Measurements from ENCODE around the gene LRCH4. TPM values are rescaled to one million over a fixed set of nuclear protein-coding genes. Genes with fewer than 3 reads are reported as not detected.

Gene LRCH4
- total and polyA plus RNA-seq, 9 of the 15 experiments (the other 6 are each of a cell fraction or from before 2014, with no cell fraction given) = 0.06 to 63.3 (median 15.0) TPM

GRCh38 chr7:100538654-100539435 lies 47.1 kb downstream of the LRCH4 start, which contains the start of gene AGFG2 (continued):
- TF ChIP-seq U2AF1 (optimal IDR thresholded peaks at IDR 0.05; ENCODE audit: low read depth, low read length) = no peak
- peak; percentile 55; the same call in 1 of the 2 replicates for TF ChIP-seq CGGBP1 (CRISPR knock-in tag; IDR thresholded peaks at IDR 0.05)
- peak; percentile 65; the same call in 1 of the 2 replicates for TF ChIP-seq LARP7 (IDR thresholded peaks at IDR 0.05)
- TF ChIP-seq ESRRA (IDR thresholded peaks at IDR 0.05; ENCODE audit: borderline replicate concordance, low read depth) = 0 out of 2 replicates have a peak, but pooled peaks have one; percentile 13
- TF ChIP-seq ZBTB11 (CRISPR knock-in tag; IDR thresholded peaks at IDR 0.05) = no peak
- no peak for TF ChIP-seq HNRNPUL1 (IDR thresholded peaks at IDR 0.05; ENCODE audit: low read length)
- no peak for TF ChIP-seq ZFP1 (CRISPR knock-in tag; IDR thresholded peaks at IDR 0.05)
- TF ChIP-seq CHD4 (IDR thresholded peaks at IDR 0.05; ENCODE audit: insufficient read depth, insufficient replicate concordance, low read depth, low read length, poor library complexity, severe bottlenecking) = no peak
- peak; percentile 99 for TF ChIP-seq SAP30 (IDR thresholded peaks at IDR 0.05; ENCODE audit: borderline replicate concordance, insufficient read depth, low read depth, low read length, poor library complexity, severe bottlenecking)
- no peak for TF ChIP-seq ZNF609 (CRISPR knock-in tag; IDR thresholded peaks at IDR 0.05; ENCODE audit: borderline replicate concordance)
- no peak for TF ChIP-seq ZC3H4 (CRISPR knock-in tag; IDR thresholded peaks at IDR 0.05; ENCODE audit: borderline replicate concordance)
- TF ChIP-seq HSF4 (CRISPR knock-in tag; IDR thresholded peaks at IDR 0.05; ENCODE audit: borderline replicate concordance) = no peak
- TF ChIP-seq CSDE1 (IDR thresholded peaks at IDR 0.05) = no peak; a peak in 1 of 4 replicates
- no peak for TF ChIP-seq BRCA1 (IDR thresholded peaks at IDR 0.05)
- TF ChIP-seq BRCA1 (CRISPR knock-in tag; IDR thresholded peaks at IDR 0.05) = no peak
- peak; percentile 56 for TF ChIP-seq TAF1 (IDR thresholded peaks at IDR 0.05; ENCODE audit: control insufficient read depth, extremely low read depth, insufficient read depth, low read length, severe bottlenecking)
- TF ChIP-seq TEAD4 (IDR thresholded peaks at IDR 0.05; ENCODE audit: low read length) = peak; percentile 54; the same call in 1 of the 2 replicates
- no peak for TF ChIP-seq TEAD4 (CRISPR knock-in tag; IDR thresholded peaks at IDR 0.05; ENCODE audit: borderline replicate concordance)

Data from K562 (cell line).